Hepatocyte (in vitro differentiated cells): ENCODE results near the gene CHMP6. TPM values are rescaled to one million over a fixed set of nuclear protein-coding genes. Genes with fewer than 3 reads are reported as not detected.
A peak's percentile ranks its signal among the peaks of the same experiment; 100 is the strongest.

Source experiments
- DNase-seq: peaks from one replicate; pipeline ENCODE4 v3.0.0-alpha.2; 2016; ENCODE audit warnings: low spot score
- H2AFZ ChIP-seq: fragments of 200-600 bp; sonication (generic); 2 replicates; pipeline ENCODE4 v1.6.0; 2016; ENCODE audit warnings: antibody characterized with exemption, mild to moderate bottlenecking
- H3K27ac ChIP-seq: fragments of 200-600 bp; sonication (generic); 2 replicates; pipeline ENCODE4 v1.5.1; 2016; ENCODE audit warnings: mild to moderate bottlenecking
- H3K27me3 ChIP-seq: fragments of 200-600 bp; sonication (generic); 2 replicates; pipeline ENCODE4 v1.6.1; 2016
- H3K36me3 ChIP-seq: fragments of 200-600 bp; sonication (generic); replicated peaks from 2 replicates; pipeline ENCODE4 v1.5.1; 2016; ENCODE audit warnings: low read depth; ENCODE audit not compliant: insufficient read depth
- H3K4me1 ChIP-seq: fragments of 200-600 bp; sonication (generic); 2 replicates; pipeline ENCODE4 v1.5.1; 2016; ENCODE audit warnings: mild to moderate bottlenecking, moderate library complexity; ENCODE audit not compliant: insufficient read depth
- H3K4me2 ChIP-seq: fragments of 200-600 bp; sonication (generic); 2 replicates; pipeline ENCODE4 v1.6.0; 2016
- H3K4me3 ChIP-seq: fragments of 200-600 bp; sonication (generic); 2 replicates; pipeline ENCODE4 v1.5.1; 2016; ENCODE audit warnings: mild to moderate bottlenecking
- H3K79me2 ChIP-seq: fragments of 200-600 bp; sonication (generic); 2 replicates; pipeline ENCODE4 v1.6.0; 2017; ENCODE audit warnings: mild to moderate bottlenecking
- H3K9me2 ChIP-seq: fragments of 200-600 bp; sonication (generic); replicated peaks from 2 replicates; pipeline ENCODE4 v1.6.0; 2017; ENCODE audit warnings: mild to moderate bottlenecking; ENCODE audit not compliant: insufficient read depth
- H3K9me3 ChIP-seq: fragments of 200-600 bp; sonication (generic); 2 replicates; pipeline ENCODE4 v1.5.1; 2016; ENCODE audit warnings: low read depth, mild to moderate bottlenecking
- H4K20me1 ChIP-seq: fragments of 200-600 bp; sonication (generic); 2 replicates; pipeline ENCODE4 v1.6.0; 2016; ENCODE audit warnings: mild to moderate bottlenecking; ENCODE audit not compliant: insufficient read depth, poor library complexity, severe bottlenecking
- CTCF ChIP-seq: fragments of 200-600 bp; sonication (generic); IDR thresholded peaks from 2 replicates; pipeline ENCODE4 v1.5.1; 2016; ENCODE audit warnings: antibody characterized with exemption, mild to moderate bottlenecking; ENCODE audit not compliant: poor library complexity
- EZH2 ChIP-seq: fragments of 200-600 bp; sonication (generic); IDR thresholded peaks from 2 replicates; pipeline ENCODE4 v1.6.1; 2016; ENCODE audit warnings: antibody characterized with exemption, mild to moderate bottlenecking, borderline replicate concordance
- EZH2phosphoT487 ChIP-seq: fragments of 200-600 bp; sonication (generic); IDR thresholded peaks from one replicate; pipeline ENCODE4 v1.6.1; 2018; ENCODE audit warnings: antibody characterized with exemption, mild to moderate bottlenecking, low read depth, moderate library complexity; ENCODE audit not compliant: unreplicated experiment, severe bottlenecking
- WGBS: methylation state at CpG from one replicate; pipeline ENCODE4 v1.1.6; 2016; ENCODE audit warnings: low lambda C conversion rate; ENCODE audit errors: missing lambda C conversion rate; 5-methylcytosine and 5-hydroxymethylcytosine counted together
- polyA plus RNA-seq: library from polyadenylated mRNA; unstranded; fragments of >200 nt; fragmentation: Nextera tagmentation; extraction: Ambion mirVana; gene quantifications from 2 replicates; pipeline ENCODE4 v1.2.1, GENCODE V29; 2016
- total RNA-seq: library from RNA; depleted of rRNA; stranded (reverse); fragments of >200 nt; gene quantifications from 2 replicates; pipeline ENCODE4 v1.2.3, GENCODE V29; 2014

The CHMP6 gene
- total and polyA plus RNA-seq, 2 experiments from 2014 or later: 16.9 to 38.3 TPM

- Histone ChIP-seq H3K79me2 (peaks cover 4% of the 10 kb centered on the region), H3K36me3 (no peaks in the 10 kb centered on the region), H3K27me3 (no peaks in the 10 kb centered on the region), H3K4me3 (no peak overlapping the region), H3K9me2 (no peaks in the 10 kb centered on the region), H3K4me2 (no peak overlapping the region), H2AFZ (no peak overlapping the region), H3K27ac (no peak overlapping the region), H3K9me3 (no peaks in the 10 kb centered on the region), H3K4me1 (peaks cover 16% of the 10 kb centered on the region), H4K20me1 (peaks cover 4% of the 10 kb centered on the region)
- no peak for TF ChIP-seq EZH2
- TF ChIP-seq CTCF: no peak
- DNase-seq: no peak
- WGBS: 82% methylated on average over 32 of the region's 32 CpGs
Measured at GRCh38 chr17:81030741-81031565, 39.3 kb downstream of the CHMP6 start.

DNA sequence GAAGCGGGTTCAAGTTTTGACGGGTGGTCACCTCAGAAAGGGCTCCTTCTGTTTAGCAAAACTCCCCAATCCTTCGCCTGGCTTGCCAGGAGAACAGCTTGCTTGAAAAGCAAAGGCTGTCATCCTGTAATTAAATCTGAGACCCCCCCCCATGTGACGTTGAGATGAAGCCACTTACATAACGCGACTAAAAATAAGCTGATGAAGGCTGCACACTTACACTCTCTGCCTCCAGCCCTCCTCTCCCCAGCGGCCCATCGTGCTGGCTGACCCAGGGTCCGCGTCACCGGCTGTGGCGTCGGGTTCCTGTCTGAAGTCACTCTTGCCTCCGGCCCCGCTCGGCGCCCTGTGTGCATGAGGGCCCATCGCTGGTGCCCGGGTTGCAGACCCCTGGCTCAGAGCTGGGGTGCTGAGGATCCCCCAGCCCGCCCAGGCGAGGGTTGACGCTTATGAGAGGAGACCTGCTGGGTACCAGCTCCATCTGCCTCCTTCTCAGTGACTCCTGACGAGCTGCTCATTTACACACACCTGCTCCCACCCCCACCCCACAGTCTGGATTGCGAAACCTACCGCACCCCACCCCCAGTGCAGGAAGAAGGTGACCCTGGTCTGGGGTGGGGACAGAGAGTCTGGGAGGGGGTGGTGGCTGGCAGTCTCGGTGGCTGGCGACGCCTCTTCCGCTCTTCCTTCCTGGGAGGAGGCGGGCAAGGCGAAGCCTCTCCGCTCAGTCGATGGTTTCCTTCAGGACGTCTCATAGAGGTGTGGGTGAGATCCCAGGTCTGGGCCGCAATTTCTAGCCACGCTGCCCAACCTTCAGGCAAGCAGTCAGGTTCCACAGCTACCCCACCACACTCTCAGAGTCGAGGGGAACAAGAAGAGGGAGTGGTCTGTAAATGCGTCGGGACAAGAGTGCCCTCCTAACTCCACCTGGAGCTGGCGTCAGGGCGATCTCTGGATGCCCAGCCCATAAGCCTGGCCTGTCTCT lies 40.2 kb downstream of the CHMP6 start:
- peaks cover 13% of the 10 kb centered on the region for H3K79me2 ChIP-seq
- WGBS: 96% methylated on average over 39 of the region's 41 CpGs
- TF ChIP-seq EZH2 (no peak), CTCF (no peak), EZH2phosphoT487 (no peak)
- peaks cover 21% of the 10 kb centered on the region for H3K4me1 ChIP-seq
- H3K36me3 ChIP-seq: no peaks in the 10 kb centered on the region
- no peaks in the 10 kb centered on the region for H3K9me2 ChIP-seq
- H4K20me1 ChIP-seq: peaks cover 13% of the 10 kb centered on the region
- no peaks in the 10 kb centered on the region for H3K27me3 ChIP-seq
- no peak overlapping the region for H3K27ac ChIP-seq
- no peak overlapping the region for H3K4me2 ChIP-seq
- H3K4me3 ChIP-seq: no peak overlapping the region
- H2AFZ ChIP-seq: no peak overlapping the region
- DNase-seq: no peak
- H3K9me3 ChIP-seq: no peaks in the 10 kb centered on the region

GRCh38 chr17:81032641-81033480 lies 41.2 kb downstream of the CHMP6 start:
- Histone ChIP-seq H3K9me3 (no peaks in the 10 kb centered on the region), H3K9me2 (no peaks in the 10 kb centered on the region), H3K4me3 (no peak overlapping the region), H3K27ac (no peak overlapping the region), H3K79me2 (peaks cover 23% of the 10 kb centered on the region), H3K4me1 (peaks cover 26% of the 10 kb centered on the region), H4K20me1 (peaks cover 13% of the 10 kb centered on the region), H3K36me3 (no peaks in the 10 kb centered on the region), H3K27me3 (no peaks in the 10 kb centered on the region), H2AFZ (no peak overlapping the region), H3K4me2 (peak overlapping the region; percentile 96)
- TF ChIP-seq EZH2 (no peak), CTCF (no peak), EZH2phosphoT487 (no peak)
- no peak for DNase-seq
- 94% methylated on average over 34 of the region's 34 CpGs for WGBS
